GM12878 (cell line): ENCODE results near the gene OPN4. TPM values are rescaled to one million over a fixed set of nuclear protein-coding genes. Genes with fewer than 3 reads are reported as not detected.

Experiments
- BHLHE40 ChIP-seq, 2 experiments: fragments of 450-650 bp in 1 of 2; IDR thresholded peaks; 2 replicates each; pipeline ENCODE4 v1.6.1; 2011 to 2017; ENCODE audit warnings: low read depth in 2 of 2, borderline replicate concordance in 1 of 2, improper control_type of control experiment in 1 of 2, low read length in 1 of 2, mild to moderate bottlenecking in 1 of 2
- LARP7 ChIP-seq: fragments of 450-650 bp; IDR thresholded peaks from 2 replicates; pipeline ENCODE4 v1.6.1; 2017; ENCODE audit warnings: mild to moderate bottlenecking
- MEF2B ChIP-seq: fragments of 450-650 bp; IDR thresholded peaks from 2 replicates; pipeline ENCODE4 v1.6.1; 2018; ENCODE audit warnings: mild to moderate bottlenecking, moderate library complexity; ENCODE audit not compliant: partially characterized antibody, poor library complexity, severe bottlenecking
- SPI1 ChIP-seq: IDR thresholded peaks from 2 replicates; pipeline ENCODE4 v1.6.1; 2011; ENCODE audit warnings: low read depth, mild to moderate bottlenecking, low read length, moderate library complexity, borderline replicate concordance; ENCODE audit not compliant: insufficient read depth
- TCF12 ChIP-seq: IDR thresholded peaks from 2 replicates; pipeline ENCODE4 v1.6.1; 2011; ENCODE audit warnings: low read depth, mild to moderate bottlenecking, low read length
- ZNF592 ChIP-seq: fragments of 450-650 bp; IDR thresholded peaks from 2 replicates; pipeline ENCODE4 v1.6.1; 2017; ENCODE audit warnings: mild to moderate bottlenecking, moderate library complexity
- ZNF687 ChIP-seq: fragments of 450-650 bp; IDR thresholded peaks from 2 replicates; pipeline ENCODE4 v1.6.1; 2017; ENCODE audit warnings: mild to moderate bottlenecking, moderate library complexity
- polyA plus RNA-seq, 11 experiments: library from polyadenylated mRNA; depleted of rRNA in 4 of 11; unstranded in 6 of 11; stranded (reverse) in 5 of 11; fragments of >200 nt; fragmentation: Nextera tagmentation in 4 of 11; fragmentation: Illumina TruSeq in 1 of 11; extraction: Ambion mirVana in 4 of 11; extraction: Trizol in 1 of 11; gene quantifications; 1 replicate in 1 of 11; 2 replicates in 10 of 11; pipeline versions ENCODE4 v1.2.1 to v1.2.3, GENCODE V29; 2011 to 2016; ENCODE audit warnings: inconsistent platforms in 2 of 11, missing spikeins in 2 of 11, low read depth in 1 of 11
- total RNA-seq, 4 experiments: library from RNA; depleted of rRNA in 3 of 4; stranded (reverse); fragments of >200 nt in 3 of 4; fragmentation: Illumina TruSeq in 1 of 4; extraction: Trizol in 1 of 4; gene quantifications; 2 replicates each; pipeline versions ENCODE4 v1.2.1 to v1.2.3, GENCODE V29; 2013 to 2021

Gene OPN4
- total and polyA plus RNA-seq, 10 of the 15 experiments (the other 5 are each of a cell fraction or from before 2014, with no cell fraction given) = not detected

- TF ChIP-seq ZNF687 = peak; percentile 88
- peak; percentile 93 for TF ChIP-seq MEF2B
- peak; percentile 58 to 87; a peak in 3 of 4 replicates for TF ChIP-seq BHLHE40 (IDR thresholded peaks at IDR 0.05; ENCODE audit: borderline replicate concordance in 1 of 2, low read depth in 2 of 2, low read length in 1 of 2)
- no peak for TF ChIP-seq SPI1
- TF ChIP-seq ZNF592 = 0 out of 2 replicates have a peak, but pooled peaks have one; percentile 17
- peak; percentile 95 for TF ChIP-seq TCF12
- 0 out of 2 replicates have a peak, but pooled peaks have one; percentile 19 for TF ChIP-seq LARP7
- TF ChIP-seq, all 136 proteins: peak for 19
Observed at GRCh38 chr10:86668297-86669165, 14.2 kb downstream of the OPN4 start, which contains the start of gene LDB3 (continued).
